ENCODE data around the gene TAF1. TPM values are rescaled to one million over a fixed set of nuclear protein-coding genes. Genes with fewer than 3 reads are reported as not detected.

The TAF1 gene
- total and polyA plus RNA-seq, 9 of the 15 experiments (the other 6 are each of a cell fraction or from before 2014, with no cell fraction given) = 6.4 to 45.1 (median 38.1) TPM

GRCh38 chrX:71367396-71367795 is 1.2 kb downstream of the TAF1 start:
- CTCF ChIA-PET (ENCODE audit: low intra/inter-chr PET ratio) = interaction anchor here (0.6 kb wide), 1 partner anchor 11 kb away, joined by 5 read pairs; no protein-coding TSS in a partner anchor
- 2% methylated on average over 13 of the region's 14 CpGs for WGBS (ENCODE audit: insufficient coverage, low coverage, missing lambda C conversion rate)
- peak overlapping the region; percentile 99 to 100 for H3K9ac ChIP-seq (ENCODE audit: insufficient read depth in 1 of 2, low read depth in 2 of 2, low read length in 2 of 2)
- intact Hi-C loops (cut with micrococcal nuclease) = loop anchor here (5.0 to 10.0 kb wide), 2 partner anchors 85 to 373 kb away; partner anchors contain the start of gene NONO
- no peaks in the 10 kb centered on the region for H3K9me1 ChIP-seq (ENCODE audit: control insufficient read depth, insufficient read depth, low read length)
- H3K4me2 ChIP-seq (ENCODE audit: insufficient read depth, low read length) = peak overlapping the region; percentile 94
- no TSS peak for BruUV-seq (replicated peaks)
- no peaks in the 10 kb centered on the region for H3K27me3 ChIP-seq (ENCODE audit: control insufficient read depth in 2 of 2, insufficient read depth in 2 of 2, low read length in 2 of 2)
- FAIRE-seq = no peak
- no peaks in the 10 kb centered on the region for H3K9me3 ChIP-seq (replicated peaks; ENCODE audit: control insufficient read depth, insufficient read depth, low read depth, low read length)
- no peak overlapping the region for H2AFZ ChIP-seq (ENCODE audit: low read depth, low read length)
- peak overlapping the region; percentile 83 for H3K4me3 ChIP-seq
- peak; percentile 1; the same call in 1 of the 3 replicates for ATAC-seq
- POLR2A ChIA-PET = no interaction called here
- peak in 1 of 4 experiments; percentile 12 for DNase-seq (ENCODE audit: extremely low read depth in 1 of 4, low spot score in 3 of 4)
- in situ Hi-C loops (cut with MboI) = loop anchor here (10.0 kb wide), 1 partner anchor 373 kb away; no protein-coding TSS in a partner anchor
- H4K20me1 ChIP-seq (replicated peaks; ENCODE audit: control insufficient read depth, insufficient read depth, low read length) = peaks cover 14% of the 10 kb centered on the region
- H3K27ac ChIP-seq (ENCODE audit: extremely low read depth, low read depth, low read length) = peak overlapping the region; percentile 99
- H3K79me2 ChIP-seq (ENCODE audit: control insufficient read depth, insufficient read depth, low read length) = peaks cover 54% of the 10 kb centered on the region
- H3K4me1 ChIP-seq (replicated peaks in 1 of 2; ENCODE audit: control insufficient read depth in 2 of 2, insufficient read depth in 2 of 2, low read length in 2 of 2) = peaks cover 12 to 14% of the 10 kb centered on the region in 2 experiments; a peak in 4 of 5 replicates
- peaks cover 42% of the 10 kb centered on the region for H3K36me3 ChIP-seq (ENCODE audit: control insufficient read depth, insufficient read depth, low read length)
- TF ChIP-seq ZBTB1 (CRISPR knock-in tag; IDR thresholded peaks at IDR 0.05; ENCODE audit: borderline replicate concordance, low read depth) (no peak), SIN3A (IDR thresholded peaks at IDR 0.05; ENCODE audit: borderline replicate concordance in 2 of 2, control insufficient read depth in 1 of 2, low read depth in 2 of 2, low read length in 2 of 2) (0 out of 4 replicates have a peak, but pooled peaks of 1 of the 2 experiments have one; percentile 18), DPF2 (IDR thresholded peaks at IDR 0.05) (0 out of 2 replicates have a peak, but pooled peaks have one; percentile 15), FOXA1 (IDR thresholded peaks at IDR 0.05; ENCODE audit: borderline replicate concordance) (no peak), PPARD (CRISPR knock-in tag; IDR thresholded peaks at IDR 0.05) (no peak), ZKSCAN1 (IDR thresholded peaks at IDR 0.05; ENCODE audit: low read depth, low read length) (peak; percentile 48; the same call in 1 of the 2 replicates)
- TF ChIP-seq, protein P1, sequence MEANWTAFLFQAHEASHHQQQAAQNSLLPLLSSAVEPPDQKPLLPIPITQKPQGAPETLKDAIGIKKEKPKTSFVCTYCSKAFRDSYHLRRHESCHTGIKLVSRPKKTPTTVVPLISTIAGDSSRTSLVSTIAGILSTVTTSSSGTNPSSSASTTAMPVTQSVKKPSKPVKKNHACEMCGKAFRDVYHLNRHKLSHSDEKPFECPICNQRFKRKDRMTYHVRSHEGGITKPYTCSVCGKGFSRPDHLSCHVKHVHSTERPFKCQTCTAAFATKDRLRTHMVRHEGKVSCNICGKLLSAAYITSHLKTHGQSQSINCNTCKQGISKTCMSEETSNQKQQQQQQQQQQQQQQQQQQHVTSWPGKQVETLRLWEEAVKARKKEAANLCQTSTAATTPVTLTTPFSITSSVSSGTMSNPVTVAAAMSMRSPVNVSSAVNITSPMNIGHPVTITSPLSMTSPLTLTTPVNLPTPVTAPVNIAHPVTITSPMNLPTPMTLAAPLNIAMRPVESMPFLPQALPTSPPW (CRISPR knock-in tag; IDR thresholded peaks at IDR 0.05) = 0 out of 2 replicates have a peak, but pooled peaks have one; percentile 16
- TF ChIP-seq, protein P2, sequence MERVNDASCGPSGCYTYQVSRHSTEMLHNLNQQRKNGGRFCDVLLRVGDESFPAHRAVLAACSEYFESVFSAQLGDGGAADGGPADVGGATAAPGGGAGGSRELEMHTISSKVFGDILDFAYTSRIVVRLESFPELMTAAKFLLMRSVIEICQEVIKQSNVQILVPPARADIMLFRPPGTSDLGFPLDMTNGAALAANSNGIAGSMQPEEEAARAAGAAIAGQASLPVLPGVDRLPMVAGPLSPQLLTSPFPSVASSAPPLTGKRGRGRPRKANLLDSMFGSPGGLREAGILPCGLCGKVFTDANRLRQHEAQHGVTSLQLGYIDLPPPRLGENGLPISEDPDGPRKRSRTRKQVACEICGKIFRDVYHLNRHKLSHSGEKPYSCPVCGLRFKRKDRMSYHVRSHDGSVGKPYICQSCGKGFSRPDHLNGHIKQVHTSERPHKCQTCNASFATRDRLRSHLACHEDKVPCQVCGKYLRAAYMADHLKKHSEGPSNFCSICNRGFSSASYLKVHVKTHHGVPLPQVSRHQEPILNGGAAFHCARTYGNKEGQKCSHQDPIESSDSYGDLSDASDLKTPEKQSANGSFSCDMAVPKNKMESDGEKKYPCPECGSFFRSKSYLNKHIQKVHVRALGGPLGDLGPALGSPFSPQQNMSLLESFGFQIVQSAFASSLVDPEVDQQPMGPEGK (CRISPR knock-in tag; IDR thresholded peaks at IDR 0.05; ENCODE audit: borderline replicate concordance) = no peak

Data from K562 (cell line).